ENCODE data around the gene EDAR.

EDAR gene

DNA sequence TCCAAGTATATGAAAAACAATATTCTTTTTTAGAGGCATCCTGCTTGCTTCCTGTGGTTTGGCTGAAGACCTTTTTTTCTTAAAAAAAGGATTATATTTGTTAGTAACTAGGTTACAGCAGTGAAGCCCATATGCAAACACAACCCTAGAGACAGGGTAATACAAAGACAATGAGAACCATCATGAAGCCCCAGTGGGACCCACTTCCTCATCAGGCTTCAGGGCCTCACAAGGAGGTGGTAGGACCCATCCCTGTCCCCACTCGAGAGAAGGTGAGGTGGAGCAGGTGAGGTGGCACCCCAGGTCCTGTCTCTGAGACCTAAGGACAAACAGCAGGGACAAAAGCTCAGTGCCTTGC, 80.3 kb downstream of the EDAR start:
- no peak for TF ChIP-seq RAD21 (IDR thresholded peaks at IDR 0.05; ENCODE audit: low read depth)
- TF ChIP-seq EGR1 (IDR thresholded peaks at IDR 0.05), result no peak
- no peak for TF ChIP-seq TCF12 (IDR thresholded peaks at IDR 0.05; ENCODE audit: low read depth)
- TF ChIP-seq TAF1 (IDR thresholded peaks at IDR 0.05; ENCODE audit: low read depth), result no peak
- no peak for TF ChIP-seq NFIC (IDR thresholded peaks at IDR 0.05)
- no peak for TF ChIP-seq ZBTB7A (IDR thresholded peaks at IDR 0.05; ENCODE audit: low read depth)
- TF ChIP-seq, protein P1, sequence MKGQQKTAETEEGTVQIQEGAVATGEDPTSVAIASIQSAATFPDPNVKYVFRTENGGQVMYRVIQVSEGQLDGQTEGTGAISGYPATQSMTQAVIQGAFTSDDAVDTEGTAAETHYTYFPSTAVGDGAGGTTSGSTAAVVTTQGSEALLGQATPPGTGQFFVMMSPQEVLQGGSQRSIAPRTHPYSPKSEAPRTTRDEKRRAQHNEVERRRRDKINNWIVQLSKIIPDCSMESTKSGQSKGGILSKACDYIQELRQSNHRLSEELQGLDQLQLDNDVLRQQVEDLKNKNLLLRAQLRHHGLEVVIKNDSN (IDR thresholded peaks at IDR 0.05), result no peak
- no peak for TF ChIP-seq FOXM1 (IDR thresholded peaks at IDR 0.05; ENCODE audit: borderline replicate concordance, low read depth)
- TF ChIP-seq EP300 (IDR thresholded peaks at IDR 0.05; ENCODE audit: borderline replicate concordance), result no peak
- no peak for TF ChIP-seq TEAD4 (IDR thresholded peaks at IDR 0.05)
- TF ChIP-seq, protein P2, sequence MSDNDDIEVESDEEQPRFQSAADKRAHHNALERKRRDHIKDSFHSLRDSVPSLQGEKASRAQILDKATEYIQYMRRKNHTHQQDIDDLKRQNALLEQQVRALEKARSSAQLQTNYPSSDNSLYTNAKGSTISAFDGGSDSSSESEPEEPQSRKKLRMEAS (IDR thresholded peaks at IDR 0.05), result no peak
- TF ChIP-seq, protein P3, sequence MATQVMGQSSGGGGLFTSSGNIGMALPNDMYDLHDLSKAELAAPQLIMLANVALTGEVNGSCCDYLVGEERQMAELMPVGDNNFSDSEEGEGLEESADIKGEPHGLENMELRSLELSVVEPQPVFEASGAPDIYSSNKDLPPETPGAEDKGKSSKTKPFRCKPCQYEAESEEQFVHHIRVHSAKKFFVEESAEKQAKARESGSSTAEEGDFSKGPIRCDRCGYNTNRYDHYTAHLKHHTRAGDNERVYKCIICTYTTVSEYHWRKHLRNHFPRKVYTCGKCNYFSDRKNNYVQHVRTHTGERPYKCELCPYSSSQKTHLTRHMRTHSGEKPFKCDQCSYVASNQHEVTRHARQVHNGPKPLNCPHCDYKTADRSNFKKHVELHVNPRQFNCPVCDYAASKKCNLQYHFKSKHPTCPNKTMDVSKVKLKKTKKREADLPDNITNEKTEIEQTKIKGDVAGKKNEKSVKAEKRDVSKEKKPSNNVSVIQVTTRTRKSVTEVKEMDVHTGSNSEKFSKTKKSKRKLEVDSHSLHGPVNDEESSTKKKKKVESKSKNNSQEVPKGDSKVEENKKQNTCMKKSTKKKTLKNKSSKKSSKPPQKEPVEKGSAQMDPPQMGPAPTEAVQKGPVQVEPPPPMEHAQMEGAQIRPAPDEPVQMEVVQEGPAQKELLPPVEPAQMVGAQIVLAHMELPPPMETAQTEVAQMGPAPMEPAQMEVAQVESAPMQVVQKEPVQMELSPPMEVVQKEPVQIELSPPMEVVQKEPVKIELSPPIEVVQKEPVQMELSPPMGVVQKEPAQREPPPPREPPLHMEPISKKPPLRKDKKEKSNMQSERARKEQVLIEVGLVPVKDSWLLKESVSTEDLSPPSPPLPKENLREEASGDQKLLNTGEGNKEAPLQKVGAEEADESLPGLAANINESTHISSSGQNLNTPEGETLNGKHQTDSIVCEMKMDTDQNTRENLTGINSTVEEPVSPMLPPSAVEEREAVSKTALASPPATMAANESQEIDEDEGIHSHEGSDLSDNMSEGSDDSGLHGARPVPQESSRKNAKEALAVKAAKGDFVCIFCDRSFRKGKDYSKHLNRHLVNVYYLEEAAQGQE (IDR thresholded peaks at IDR 0.05; ENCODE audit: low read depth), result no peak
- TF ChIP-seq YY1 (IDR thresholded peaks at IDR 0.05; ENCODE audit: low read depth), result no peak
- no peak for TF ChIP-seq CEBPB (IDR thresholded peaks at IDR 0.05)
- no peak for TF ChIP-seq CREB1 (IDR thresholded peaks at IDR 0.05; ENCODE audit: low read depth)

DNA sequence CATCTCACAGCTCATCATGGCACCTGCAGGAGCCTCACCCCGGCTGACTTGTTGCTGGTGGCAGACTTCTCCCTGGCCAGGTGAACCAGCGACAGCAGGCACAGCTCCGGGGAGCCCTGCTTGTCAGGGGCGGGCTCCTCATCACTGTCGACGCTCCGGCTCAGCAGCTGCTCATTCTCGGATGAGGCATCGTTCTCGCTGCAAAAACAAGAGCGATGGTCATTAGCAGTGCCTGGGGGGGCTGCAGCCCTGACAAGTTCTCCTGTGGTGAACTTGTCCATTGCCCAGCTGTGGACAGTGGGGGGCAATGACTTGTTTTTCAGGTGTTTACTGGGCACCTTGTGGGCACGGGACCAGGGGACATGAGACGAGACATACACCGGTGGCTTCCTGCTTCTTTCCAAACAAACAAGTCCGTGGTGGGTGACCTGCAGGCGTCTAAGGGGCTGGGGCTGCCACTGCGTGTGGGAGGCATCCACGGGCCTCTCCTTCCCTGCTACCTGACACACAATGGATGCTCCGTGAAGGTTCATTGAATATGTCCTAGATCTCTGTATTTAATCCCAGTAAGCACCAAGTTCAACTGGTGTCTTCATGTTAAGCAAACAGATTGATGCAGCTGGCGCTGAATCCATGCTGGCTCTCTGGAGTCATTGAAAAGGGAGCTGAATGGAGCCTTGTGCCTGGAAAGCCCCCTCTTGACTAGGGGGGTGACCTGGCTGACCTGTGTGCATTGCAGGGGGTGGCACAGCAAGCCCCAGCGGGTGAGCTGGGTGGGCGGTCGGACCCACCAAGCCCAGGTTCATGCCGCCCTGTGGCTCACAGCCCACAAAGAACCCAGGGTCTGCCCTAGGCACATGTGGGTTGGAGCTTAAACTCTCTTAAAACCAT, 81.0 kb downstream of the EDAR start:
- no peak for TF ChIP-seq CREB1 (IDR thresholded peaks at IDR 0.05; ENCODE audit: low read depth)

DNA sequence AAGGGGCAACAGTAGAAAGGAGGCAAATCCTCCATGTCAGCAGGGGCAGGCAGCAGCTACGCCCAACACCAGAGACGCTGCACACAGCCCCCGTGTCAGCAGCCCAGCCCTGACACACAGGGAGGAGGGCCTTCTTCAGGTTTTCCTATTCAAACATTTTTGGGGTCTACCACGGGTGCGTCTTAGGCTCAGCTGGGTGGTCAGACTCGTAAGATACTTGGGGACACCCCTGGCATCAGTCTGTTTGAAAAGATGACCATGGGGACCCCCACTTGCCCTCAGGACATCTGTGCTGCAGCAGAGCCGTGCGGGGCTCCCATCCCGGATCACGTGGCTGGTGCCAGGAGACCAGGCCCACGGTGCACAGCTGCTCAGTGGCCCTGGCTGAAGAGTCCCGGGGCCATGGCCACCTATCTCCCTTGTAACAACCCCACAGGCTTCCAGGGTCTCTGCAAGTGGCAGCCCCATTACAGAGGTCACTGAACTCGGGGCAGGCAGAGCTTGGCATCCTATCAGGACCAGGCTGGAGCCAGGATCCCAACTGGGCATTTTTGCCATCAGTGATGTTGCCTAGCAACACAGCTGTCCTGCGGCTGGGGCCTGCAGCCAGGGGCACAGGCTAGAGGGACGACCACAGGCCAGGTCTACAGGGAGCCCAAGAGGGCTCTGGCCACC, 82.5 kb downstream of the EDAR start:
- TF ChIP-seq YY1 (IDR thresholded peaks at IDR 0.05; ENCODE audit: low read depth), result no peak
- TF ChIP-seq RAD21 (IDR thresholded peaks at IDR 0.05; ENCODE audit: low read depth), result no peak
- TF ChIP-seq TAF1 (IDR thresholded peaks at IDR 0.05; ENCODE audit: low read depth), result no peak
- TF ChIP-seq TEAD4 (IDR thresholded peaks at IDR 0.05), result no peak
- no peak for TF ChIP-seq TCF12 (IDR thresholded peaks at IDR 0.05; ENCODE audit: low read depth)
- TF ChIP-seq EGR1 (IDR thresholded peaks at IDR 0.05), result no peak
- TF ChIP-seq, protein P1 (IDR thresholded peaks at IDR 0.05), result no peak
- TF ChIP-seq ZBTB7A (IDR thresholded peaks at IDR 0.05; ENCODE audit: low read depth), result no peak
- no peak for TF ChIP-seq FOXM1 (IDR thresholded peaks at IDR 0.05; ENCODE audit: borderline replicate concordance, low read depth)

DNA sequence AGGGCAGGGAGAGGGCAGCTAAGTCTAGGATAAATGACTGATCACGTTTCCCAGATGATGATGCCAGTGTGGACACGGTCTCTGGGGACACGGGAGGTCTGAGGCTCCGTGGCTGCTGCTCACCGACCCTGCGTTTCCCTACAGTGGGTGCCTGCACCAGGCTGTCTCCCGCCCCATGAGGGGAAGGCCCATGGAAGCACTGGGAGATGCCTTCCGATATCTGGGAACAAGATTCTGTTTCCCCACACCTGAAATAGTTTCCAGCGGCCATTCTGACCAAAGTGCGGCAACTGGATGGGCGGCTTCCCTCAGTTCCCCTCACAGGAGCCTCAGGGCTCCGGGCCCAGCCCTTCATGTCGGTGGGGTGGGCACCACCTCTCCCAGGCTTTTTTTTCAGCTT, 83.1 kb downstream of the EDAR start:
- TF ChIP-seq, protein P3 (IDR thresholded peaks at IDR 0.05; ENCODE audit: low read depth), result no peak

DNA sequence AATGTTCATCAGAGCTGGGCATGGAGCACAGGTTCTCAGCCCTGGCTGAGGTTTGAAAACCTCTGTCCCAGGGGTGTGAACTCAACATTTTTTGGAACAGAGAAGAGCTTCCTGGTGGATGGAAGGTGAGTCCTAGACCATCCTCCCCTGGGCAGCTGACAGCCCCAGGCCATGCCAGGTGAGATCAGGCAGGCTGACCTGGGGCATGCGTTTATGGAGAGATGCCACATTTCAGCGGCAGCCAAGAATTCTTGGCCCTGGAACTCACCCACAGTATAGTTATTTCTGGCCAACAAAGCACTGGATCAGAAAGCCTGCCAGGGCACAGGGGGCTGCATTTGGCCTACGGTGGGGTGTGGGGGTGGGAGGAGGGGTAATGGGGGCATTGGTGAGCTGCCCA, 83.8 kb downstream of the EDAR start:
- TF ChIP-seq, protein P3 (IDR thresholded peaks at IDR 0.05; ENCODE audit: low read depth), result no peak
- no peak for TF ChIP-seq RAD21 (IDR thresholded peaks at IDR 0.05; ENCODE audit: low read depth)

Measured in Ishikawa (cell line).